OCI-LY3 (cell line): ENCODE results near the gene KLHL12.

ENCODE experiments used
- H2AFZ ChIP-seq: fragments of 200-600, 300-600 bp; shearing (Covaris generic); 2 replicates; pipeline ENCODE4 v1.6.0; 2014; ENCODE audit warnings: antibody characterized with exemption, low read depth, low read length
- H3K27ac ChIP-seq: fragments of 200-600, 300-600 bp; sonication (generic); 2 replicates; pipeline ENCODE4 v1.5.1; 2014; ENCODE audit warnings: mild to moderate bottlenecking, low read length, moderate library complexity, mixed read lengths
- H3K27me3 ChIP-seq: fragments of 200-600, 300-600 bp; sonication (generic); 2 replicates; pipeline ENCODE4 v1.6.1; 2014; ENCODE audit warnings: low read depth, low read length, mixed read lengths
- H3K36me3 ChIP-seq: fragments of 200-600, 300-600 bp; sonication (generic); replicated peaks from 2 replicates; pipeline ENCODE3; 2014; ENCODE audit warnings: low read depth, low read length, mixed read lengths
- H3K4me1 ChIP-seq: fragments of 300-600, 200-600 bp; sonication (generic); 2 replicates; pipeline ENCODE4 v1.6.1; 2014; ENCODE audit warnings: low read length, mixed read lengths
- H3K4me2 ChIP-seq: fragments of 200-600, 300-600 bp; sonication (generic); 2 replicates; pipeline ENCODE4 v1.6.1; 2014; ENCODE audit warnings: low read length, mixed read lengths
- H3K4me3 ChIP-seq: fragments of 300-600, 200-600 bp; sonication (generic); 2 replicates; pipeline ENCODE4 v1.5.1; 2014; ENCODE audit warnings: antibody characterized with exemption, mild to moderate bottlenecking, low read length, moderate library complexity
- H3K79me2 ChIP-seq: fragments of 300-600, 200-600 bp; shearing (Covaris generic); 2 replicates; pipeline ENCODE4 v1.6.1; 2014; ENCODE audit warnings: mild to moderate bottlenecking, low read length, mixed read lengths
- H3K9ac ChIP-seq: fragments of 300-600, 200-600 bp; shearing (Covaris generic); 2 replicates; pipeline ENCODE4 v1.6.0; 2014; ENCODE audit warnings: mild to moderate bottlenecking, low read length, moderate library complexity
- H3K9me3 ChIP-seq: fragments of 200-600, 300-600 bp; shearing (Covaris generic); 2 replicates; pipeline ENCODE4 v1.6.1; 2014; ENCODE audit warnings: low read length, mixed read lengths; ENCODE audit not compliant: insufficient read depth
- H4K20me1 ChIP-seq: fragments of 200-600, 300-600 bp; sonication (generic); 2 replicates; pipeline ENCODE4 v1.6.1; 2016; ENCODE audit warnings: low read length, mixed read lengths; ENCODE audit not compliant: insufficient read depth
- EZH2phosphoT487 ChIP-seq: fragments of 200-600 bp; shearing (Covaris generic); IDR thresholded peaks from 2 replicates; pipeline ENCODE4 v1.6.1; 2018; ENCODE audit warnings: antibody characterized with exemption, mixed run types, low read depth
- TF ChIP-seq, protein P1 (sequence below): fragments of 200-600, 300-600 bp; sonication (generic); IDR thresholded peaks from 2 replicates; pipeline ENCODE4 v1.5.1; 2014; ENCODE audit warnings: antibody characterized with exemption, low read length, low read depth

The KLHL12 gene

DNA sequence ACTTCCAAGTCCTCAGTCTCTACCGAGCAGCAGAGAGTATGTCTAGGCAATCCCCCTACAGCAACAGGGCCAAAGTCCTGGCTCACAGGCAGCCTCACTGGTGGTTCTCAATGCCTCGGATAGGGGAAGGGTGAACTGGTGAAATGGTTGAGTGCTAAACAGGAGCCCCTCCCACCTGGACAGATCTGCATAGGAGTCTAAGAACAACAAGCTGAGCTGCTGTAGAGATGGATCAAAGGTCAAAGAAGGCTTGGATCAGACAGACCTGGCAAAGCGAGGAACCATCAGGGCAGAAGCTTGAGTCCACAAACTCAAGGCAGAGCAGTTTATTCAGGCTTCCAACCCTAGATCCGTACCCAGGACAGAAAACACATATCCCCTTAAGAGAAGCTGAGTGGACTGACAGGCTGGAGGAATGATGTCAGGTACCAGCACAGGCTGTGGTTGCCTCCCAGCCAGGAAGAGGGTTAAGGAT lies 69.9 kb downstream of the KLHL12 start:
- Histone ChIP-seq H4K20me1 (no peaks in the 10 kb centered on the region), H3K27me3 (peaks cover 16% of the 10 kb centered on the region), H3K27ac (no peak overlapping the region), H3K36me3 (no peaks in the 10 kb centered on the region), H2AFZ (no peak overlapping the region), H3K4me1 (peaks cover 5% of the 10 kb centered on the region; the same call in 1 of the 2 replicates), H3K9me3 (no peaks in the 10 kb centered on the region), H3K4me3 (no peak overlapping the region), H3K9ac (no peak overlapping the region), H3K79me2 (no peaks in the 10 kb centered on the region), H3K4me2 (no peak overlapping the region)
- TF ChIP-seq, protein P1, sequence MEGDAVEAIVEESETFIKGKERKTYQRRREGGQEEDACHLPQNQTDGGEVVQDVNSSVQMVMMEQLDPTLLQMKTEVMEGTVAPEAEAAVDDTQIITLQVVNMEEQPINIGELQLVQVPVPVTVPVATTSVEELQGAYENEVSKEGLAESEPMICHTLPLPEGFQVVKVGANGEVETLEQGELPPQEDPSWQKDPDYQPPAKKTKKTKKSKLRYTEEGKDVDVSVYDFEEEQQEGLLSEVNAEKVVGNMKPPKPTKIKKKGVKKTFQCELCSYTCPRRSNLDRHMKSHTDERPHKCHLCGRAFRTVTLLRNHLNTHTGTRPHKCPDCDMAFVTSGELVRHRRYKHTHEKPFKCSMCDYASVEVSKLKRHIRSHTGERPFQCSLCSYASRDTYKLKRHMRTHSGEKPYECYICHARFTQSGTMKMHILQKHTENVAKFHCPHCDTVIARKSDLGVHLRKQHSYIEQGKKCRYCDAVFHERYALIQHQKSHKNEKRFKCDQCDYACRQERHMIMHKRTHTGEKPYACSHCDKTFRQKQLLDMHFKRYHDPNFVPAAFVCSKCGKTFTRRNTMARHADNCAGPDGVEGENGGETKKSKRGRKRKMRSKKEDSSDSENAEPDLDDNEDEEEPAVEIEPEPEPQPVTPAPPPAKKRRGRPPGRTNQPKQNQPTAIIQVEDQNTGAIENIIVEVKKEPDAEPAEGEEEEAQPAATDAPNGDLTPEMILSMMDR = no peak
- TF ChIP-seq EZH2phosphoT487 = no peak

DNA sequence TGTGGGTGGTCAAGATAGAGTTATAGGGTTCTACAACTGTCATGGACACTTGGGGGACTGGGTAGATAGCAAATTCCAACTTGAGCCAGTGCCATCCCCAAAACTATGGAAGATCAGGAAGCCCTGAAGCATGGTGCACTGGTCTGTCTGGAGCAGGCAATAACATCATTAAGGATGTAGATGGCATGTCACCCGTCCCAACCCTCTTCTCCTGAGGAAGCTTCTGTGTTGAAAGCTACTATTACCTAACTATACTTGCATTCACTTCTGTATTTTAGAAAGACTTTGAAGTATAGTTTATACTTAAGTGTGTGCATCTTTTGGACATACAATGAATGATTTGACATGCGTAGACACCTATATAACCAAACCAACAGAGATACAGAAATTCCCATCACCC lies 71.0 kb downstream of the KLHL12 start:
- H3K27ac ChIP-seq = no peak overlapping the region
- H3K4me1 ChIP-seq = peaks cover 5% of the 10 kb centered on the region
- no peaks in the 10 kb centered on the region for H4K20me1 ChIP-seq
- no peak overlapping the region for H2AFZ ChIP-seq
- no peak for TF ChIP-seq EZH2phosphoT487
- TF ChIP-seq, protein P1 = no peak
- H3K9me3 ChIP-seq = no peaks in the 10 kb centered on the region
- H3K79me2 ChIP-seq = no peaks in the 10 kb centered on the region
- H3K4me3 ChIP-seq = no peak overlapping the region
- peaks cover 6% of the 10 kb centered on the region; the same call in 1 of the 2 replicates for H3K27me3 ChIP-seq
- no peak overlapping the region for H3K4me2 ChIP-seq
- H3K9ac ChIP-seq = no peak overlapping the region
- H3K36me3 ChIP-seq = no peaks in the 10 kb centered on the region

DNA sequence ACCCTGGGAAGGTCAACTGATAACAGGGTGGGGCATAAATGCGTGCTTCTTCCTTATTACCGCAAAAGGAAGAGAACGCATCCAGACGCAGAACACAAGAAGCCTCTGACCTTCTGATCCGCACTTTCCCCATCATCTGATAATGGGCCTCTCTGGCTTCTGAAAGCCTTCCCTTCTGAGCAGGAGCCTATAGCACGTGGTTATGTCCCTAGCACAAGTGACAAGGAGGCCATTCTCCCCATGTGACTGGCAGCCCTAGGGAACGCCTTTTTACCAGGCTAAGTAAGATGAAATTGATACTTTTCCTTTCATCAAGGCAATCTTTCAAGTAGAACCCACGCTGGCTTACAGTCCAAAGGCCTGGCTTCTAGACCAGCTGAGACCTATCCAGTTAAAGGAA lies 72.2 kb downstream of the KLHL12 start:
- Histone ChIP-seq H3K4me3 (no peak overlapping the region), H4K20me1 (no peaks in the 10 kb centered on the region), H3K27me3 (no peaks in the 10 kb centered on the region), H3K4me2 (no peak overlapping the region), H3K9ac (no peak overlapping the region), H3K4me1 (peaks cover 8% of the 10 kb centered on the region), H3K36me3 (no peaks in the 10 kb centered on the region), H3K9me3 (no peaks in the 10 kb centered on the region), H3K27ac (no peak overlapping the region), H2AFZ (no peak overlapping the region), H3K79me2 (no peaks in the 10 kb centered on the region)
- TF ChIP-seq, protein P1 = no peak
- TF ChIP-seq EZH2phosphoT487 = no peak

DNA sequence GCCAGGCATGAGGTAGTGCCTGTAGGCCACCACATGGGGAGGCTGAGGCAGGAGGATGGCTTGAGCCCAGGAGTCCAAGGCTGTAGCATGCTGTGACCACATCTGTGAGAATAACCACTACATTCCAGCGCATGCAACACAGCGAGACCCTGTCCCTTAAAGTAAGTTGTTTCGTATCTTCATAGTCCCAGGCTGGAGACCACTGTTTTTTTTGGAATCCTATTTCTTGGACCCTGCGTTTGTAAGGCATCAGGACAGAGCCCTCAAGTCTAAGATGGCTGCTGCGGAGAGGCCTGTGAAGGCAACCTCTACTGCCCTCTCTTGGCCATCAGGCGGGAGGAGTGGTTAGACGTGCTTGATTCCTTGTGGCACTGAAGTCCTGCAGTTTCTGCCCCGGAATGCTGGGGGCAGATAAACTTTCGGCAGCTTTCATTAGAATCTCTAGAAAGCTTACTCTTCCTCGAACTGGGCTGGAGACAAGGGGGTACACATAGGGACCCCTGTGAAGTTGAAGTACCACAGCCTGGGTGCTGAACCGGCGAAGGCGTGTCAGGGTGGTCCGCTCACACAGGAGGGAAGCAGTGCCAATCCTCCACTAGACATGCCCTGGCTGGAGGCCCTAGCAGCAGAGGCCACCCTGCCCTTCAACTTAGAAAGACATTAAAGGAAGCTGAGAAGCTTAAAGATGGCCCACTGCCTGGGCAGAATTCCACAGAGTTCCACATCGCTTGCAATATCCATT lies 74.7 kb downstream of the KLHL12 start:
- Histone ChIP-seq H3K4me1 (peaks cover 8% of the 10 kb centered on the region), H3K27me3 (no peaks in the 10 kb centered on the region), H3K4me3 (no peak overlapping the region), H3K79me2 (no peaks in the 10 kb centered on the region), H3K36me3 (no peaks in the 10 kb centered on the region), H3K9ac (no peak overlapping the region), H4K20me1 (no peaks in the 10 kb centered on the region), H3K4me2 (no peak overlapping the region), H3K9me3 (no peaks in the 10 kb centered on the region), H2AFZ (peak overlapping the region; percentile 95), H3K27ac (no peak overlapping the region)
- no peak for TF ChIP-seq EZH2phosphoT487
- TF ChIP-seq, protein P1 = peak; percentile 63
